ENCODE results near the gene HEXIM1.

Gene HEXIM1

DNA sequence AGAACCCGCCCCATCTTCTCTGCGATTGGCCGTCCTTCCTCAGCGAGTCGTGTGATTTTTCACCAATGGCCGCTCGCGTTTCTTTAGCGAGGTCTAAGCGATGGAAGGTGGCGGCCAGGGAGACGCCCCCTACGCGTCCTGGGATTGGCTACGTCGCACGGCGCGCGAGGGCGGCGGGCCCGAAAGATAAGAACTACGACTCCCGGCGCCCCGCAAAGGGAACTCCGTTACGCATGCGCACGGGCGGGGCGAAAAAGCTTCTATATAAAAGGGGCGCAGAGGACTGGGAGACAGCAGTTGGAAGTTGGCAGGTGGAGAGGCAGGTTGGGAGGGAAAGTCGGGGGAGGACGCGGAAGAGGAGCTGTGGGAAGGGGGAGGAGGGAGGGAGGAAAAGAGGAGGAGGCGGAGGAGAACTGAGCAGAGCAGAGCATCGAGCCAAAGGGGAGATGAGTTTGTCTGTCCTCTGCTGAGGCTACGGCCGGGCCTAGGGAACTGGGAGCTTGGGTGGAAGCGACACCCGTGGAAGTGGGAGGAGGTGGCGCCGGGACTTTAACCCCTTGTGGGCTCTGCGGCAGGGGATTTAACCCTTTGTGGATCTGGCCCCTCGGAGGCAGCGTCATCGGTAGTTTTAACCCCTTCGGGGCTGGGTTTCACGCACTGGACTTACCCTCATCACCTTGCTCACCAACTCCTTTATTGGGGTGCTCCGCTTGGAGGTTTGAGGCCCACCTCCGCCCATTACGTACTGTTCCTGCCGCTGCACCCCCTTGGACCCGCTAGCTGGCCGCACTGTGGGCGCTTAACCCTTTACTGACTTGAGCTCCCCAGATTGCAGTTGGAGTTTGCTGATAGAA lies at the start of gene HEXIM1:
Gene HEXIM1 (plus strand): TSS at position 293 of the 854 bp plus-strand sequence. CDS start 716 bp downstream, outside the sequence.
- peak; percentile 99 for DNase-seq

DNA sequence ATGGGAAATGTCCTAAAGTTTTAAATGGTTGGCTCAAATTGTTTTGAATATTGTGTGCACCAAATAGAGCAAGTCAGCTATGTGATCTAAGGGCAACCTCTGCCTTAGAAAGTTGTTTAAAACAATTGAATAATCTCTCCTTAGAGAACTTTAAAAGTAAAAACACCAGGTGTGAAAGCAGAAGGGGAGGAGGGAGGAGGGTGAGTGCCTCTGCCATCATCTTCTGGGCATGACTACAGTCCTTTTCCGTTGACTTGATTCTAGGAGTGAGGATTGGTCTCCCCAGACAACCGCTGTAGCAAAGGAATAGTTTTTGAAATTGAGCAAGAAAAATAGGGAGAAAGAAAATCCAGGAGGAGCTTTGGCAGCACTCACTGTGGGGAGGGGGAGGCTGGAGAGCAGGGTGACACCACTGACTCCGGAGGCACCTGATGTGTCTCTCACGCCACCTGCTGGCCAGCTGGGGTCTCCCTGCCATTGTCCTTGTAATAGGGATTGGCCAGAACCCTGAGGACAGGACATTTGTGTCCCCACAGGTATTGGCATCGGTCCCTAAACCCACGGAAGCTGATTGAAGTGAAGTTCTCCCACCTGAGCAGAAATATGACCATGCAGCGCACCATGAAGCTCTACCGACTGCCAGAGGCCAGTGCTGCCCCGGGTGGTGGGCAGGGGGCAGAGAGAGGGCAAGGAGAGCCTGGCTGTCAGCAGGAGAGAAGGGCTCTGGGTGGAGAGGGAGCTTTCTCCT lies 49.2 kb upstream of the HEXIM1 start:
- DNase-seq, result peak; percentile 68

DNA sequence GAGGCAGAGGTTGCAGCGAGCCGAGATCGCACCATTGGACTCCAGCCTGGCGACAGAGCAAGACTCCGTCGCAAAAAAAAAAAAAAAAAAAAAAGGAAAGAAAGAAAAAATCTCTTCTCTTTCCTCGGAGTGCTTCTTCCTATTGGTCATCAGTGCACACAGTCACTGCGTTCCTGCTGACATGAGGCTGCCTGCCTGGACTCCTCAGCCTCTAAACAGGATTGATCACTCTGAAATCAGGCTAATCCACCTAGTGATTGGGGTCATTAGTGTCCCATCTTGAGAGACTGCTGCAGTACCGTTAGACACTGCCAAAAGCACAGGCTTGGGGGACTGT lies 46.8 kb upstream of the HEXIM1 start:
- no peak for DNase-seq

GRCh38 chr17:45101883-45102811 lies 46.1 kb upstream of the HEXIM1 start:
- no peak for DNase-seq

DNA sequence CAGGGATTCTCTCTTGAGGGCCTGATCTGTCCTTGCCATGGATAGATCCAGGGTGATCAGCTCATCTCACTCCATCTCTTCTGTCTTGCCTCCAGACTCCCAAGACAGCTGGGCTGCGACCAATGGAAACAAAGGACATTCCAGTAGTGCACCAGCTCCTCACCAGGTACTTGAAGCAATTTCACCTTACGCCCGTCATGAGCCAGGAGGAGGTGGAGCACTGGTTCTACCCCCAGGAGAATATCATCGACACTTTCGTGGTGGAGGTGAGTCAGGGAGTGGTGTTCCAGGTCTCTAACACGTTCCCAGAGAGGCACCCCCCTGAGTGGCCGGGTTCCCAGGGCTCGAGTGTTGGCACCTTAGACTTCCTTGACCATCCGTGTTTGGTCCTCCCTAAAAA lies 45.4 kb upstream of the HEXIM1 start:
- DNase-seq, result no peak

DNA sequence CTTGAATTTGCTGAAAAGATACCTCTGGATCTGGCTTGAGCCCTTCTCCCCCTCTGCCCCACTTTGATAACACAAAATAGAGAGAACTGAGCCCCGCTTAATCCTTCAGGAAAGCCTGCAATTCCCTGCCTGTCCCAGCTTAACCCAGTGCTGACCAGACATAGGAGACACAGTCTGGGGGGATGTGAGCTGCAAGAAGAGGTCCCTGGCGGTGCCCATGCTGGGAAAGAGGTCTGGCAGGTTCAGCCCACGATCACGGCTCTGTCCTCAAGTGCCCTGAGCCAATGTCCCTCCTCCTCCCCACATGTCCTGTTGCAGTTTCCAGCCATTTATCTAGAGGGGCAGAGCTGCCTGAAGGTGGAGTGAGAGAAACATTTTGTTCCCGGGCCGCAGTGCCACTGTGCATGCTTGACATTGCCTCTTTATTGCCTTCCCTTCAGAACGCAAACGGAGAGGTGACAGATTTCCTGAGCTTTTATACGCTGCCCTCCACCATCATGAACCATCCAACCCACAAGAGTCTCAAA lies 44.9 kb upstream of the HEXIM1 start:
- DNase-seq, result no peak

- no peak for DNase-seq
Measured at GRCh38 chr17:45104029-45104428, 44.2 kb upstream of the HEXIM1 start.

DNA sequence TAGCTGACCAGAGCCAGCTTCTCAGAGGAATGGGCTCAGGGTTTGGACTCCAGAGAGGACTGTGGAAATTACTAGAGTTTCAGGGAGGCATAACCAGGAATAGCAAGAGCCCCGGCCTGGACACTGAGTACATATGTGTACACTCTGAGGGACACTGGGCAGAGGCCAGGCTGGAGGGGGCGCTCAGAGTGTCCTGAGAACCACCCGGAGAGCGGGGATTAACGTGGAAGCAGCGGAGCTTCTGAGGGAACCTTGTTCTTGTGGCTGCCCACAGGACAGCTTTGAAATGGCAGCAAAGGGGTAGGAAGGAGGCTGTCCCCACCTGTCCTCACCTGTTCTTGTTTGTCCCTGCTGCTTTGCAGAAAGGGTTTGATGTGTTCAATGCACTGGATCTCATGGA lies 43.8 kb upstream of the HEXIM1 start:
- no peak for DNase-seq

- DNase-seq, result no peak
Measured at GRCh38 chr17:45104907-45105624, 43.2 kb upstream of the HEXIM1 start.

- no peak for DNase-seq
Measured at GRCh38 chr17:45106096-45106495, 42.2 kb upstream of the HEXIM1 start.

GRCh38 chr17:45106582-45106981 lies 41.7 kb upstream of the HEXIM1 start:
- DNase-seq, result no peak

DNA sequence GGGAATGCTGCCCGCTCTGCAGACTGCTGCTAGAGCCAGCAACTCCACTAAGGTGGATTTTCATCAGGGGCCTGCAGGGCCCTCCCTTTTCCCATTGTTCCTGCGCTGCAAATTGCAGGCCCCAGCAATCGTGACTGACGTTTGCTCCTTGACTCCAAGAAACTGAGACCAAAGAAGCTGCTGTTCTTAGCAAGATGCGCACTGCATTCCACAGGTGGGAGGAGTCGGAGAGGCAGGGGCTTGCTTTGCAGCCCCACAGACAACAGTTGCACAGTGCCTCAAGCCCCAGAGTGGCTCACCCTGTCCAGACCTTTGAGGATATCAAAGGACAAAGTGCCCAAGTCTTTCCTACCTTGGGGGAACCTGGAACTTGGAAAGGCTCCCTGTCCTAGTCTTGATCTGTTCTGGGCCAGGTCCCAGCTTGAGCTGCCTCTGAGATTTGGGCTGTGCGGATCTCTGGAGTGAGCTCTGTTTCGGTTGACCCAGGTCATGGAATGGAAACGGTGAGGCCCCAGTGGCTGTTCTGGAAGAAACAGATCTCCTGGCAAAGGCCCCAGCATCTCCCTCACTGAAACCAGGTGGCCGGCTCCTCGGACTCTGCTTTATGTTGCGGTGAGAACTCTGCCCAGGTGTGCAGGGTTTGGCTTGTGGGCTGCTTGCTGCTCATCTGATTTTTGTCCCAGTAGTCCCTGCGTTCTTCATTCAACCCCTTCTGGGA lies 40.8 kb upstream of the HEXIM1 start:
- no peak for DNase-seq

DNA sequence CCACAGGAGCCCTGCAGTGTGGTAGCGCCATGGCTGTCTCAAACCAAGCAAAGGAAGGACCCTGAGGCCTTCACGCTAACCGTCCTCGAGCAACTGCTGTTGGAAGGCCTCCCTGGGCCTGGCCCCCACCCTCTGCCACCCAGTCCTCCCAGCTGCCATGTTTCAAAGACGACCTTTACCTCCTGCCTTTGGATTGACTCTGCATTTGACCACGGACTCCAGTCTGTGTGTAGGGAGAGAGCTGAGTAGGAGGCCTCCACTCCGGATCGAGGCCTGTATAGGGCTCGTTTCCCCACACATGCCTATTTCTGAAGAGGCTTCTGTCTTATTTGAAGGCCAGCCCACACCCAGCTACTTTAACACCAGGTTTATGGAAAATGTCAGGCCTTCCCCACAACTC lies 40.2 kb upstream of the HEXIM1 start:
- no peak for DNase-seq

- no peak for DNase-seq
Measured at GRCh38 chr17:45108595-45109521, 39.4 kb upstream of the HEXIM1 start.

GRCh38 chr17:45110676-45111611 lies 37.3 kb upstream of the HEXIM1 start:
- no peak for DNase-seq

- DNase-seq, result no peak
Measured at GRCh38 chr17:45111850-45112249, 36.4 kb upstream of the HEXIM1 start.

DNA sequence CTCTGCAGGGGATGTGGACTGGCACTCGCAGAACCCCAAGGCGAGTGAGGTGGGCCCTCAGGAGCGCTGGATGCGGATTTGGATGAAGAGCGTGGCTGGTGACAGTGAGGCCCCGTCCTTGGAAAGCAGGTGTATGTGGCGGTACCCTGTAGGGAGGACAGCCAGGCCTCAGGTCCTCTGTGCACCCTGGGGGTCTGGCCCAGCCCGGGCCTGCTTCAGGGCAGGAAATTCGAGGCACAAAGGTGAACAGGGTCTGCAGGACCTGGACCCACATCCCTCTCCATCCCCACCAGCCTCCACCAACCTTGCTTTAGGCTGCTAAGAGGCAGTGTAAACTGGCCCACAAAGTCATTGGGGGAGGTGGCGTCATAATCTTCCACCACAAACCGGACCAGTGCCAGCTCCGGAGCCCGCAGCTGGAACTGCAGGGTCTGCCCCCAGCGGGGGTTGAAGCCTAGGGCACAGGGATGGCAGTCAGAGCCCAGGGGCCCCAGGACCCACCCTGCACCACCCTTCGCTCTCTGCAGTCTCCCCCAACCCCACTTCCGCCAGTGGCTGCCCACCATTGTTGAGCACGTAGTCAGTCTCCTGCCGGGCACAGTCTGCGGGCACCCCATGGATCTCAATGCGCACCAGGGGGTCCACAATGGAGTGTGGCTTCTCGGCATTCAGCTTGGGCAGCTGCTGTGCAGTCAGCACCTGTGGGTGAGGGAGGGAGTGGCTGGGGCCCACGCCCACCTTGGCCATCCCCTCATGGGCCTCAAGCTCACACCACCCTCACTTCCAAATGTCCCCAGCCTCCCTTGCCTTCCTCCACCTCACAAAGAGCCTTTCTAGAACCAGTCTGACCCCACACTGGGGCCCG lies 35.5 kb upstream of the HEXIM1 start:
- no peak for DNase-seq

DNA sequence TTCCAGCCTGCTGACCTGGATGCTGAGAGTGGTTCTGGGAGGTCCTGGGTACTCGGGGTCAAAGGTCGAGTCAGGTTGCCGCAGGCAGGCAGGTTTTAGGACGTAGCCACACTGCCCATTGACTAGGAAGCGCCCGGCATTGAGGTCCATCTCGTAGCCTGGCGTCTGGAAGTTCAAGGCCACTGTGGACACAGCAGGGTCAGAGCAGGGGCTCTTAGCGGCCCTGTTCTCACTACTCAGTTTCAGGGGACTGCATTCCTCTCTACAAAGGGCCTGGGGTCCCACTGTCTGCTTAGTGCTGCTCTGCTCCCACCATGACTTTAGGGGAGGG lies 34.9 kb upstream of the HEXIM1 start:
- DNase-seq, result no peak
